Stimulated activated CD8-positive, alpha-beta memory T cell treated with anti-CD3 and anti-CD28 coated beads, Interleukin-15, amount 100 ng/mL, for 48 hours (primary cell): ENCODE measurements around the gene B3GAT3.
A peak's percentile ranks its signal among the peaks of the same experiment; 100 is the strongest.
"Not testable (repeated sequence)": the region's sequence is repeated elsewhere in the genome, so short reads cannot be mapped to it uniquely, and the experiment has no call there.

Experiments
- DNase-seq, 2 donors: peaks; one replicate each; pipeline ENCODE4 v3.0.0-alpha.2; 2020; ENCODE audit warnings: low read depth in 2 of 2

B3GAT3 gene

GRCh38 chr11:62621567-62622470 lies at the start of gene B3GAT3:
TSS of gene B3GAT3 (minus strand) at chr11:62621986. CDS start at chr11:62621947, 39 bp downstream.
- DNase-seq = peak; percentile 98

- DNase-seq = no peak
Measured at GRCh38 chr11:62671236-62671607, 49.4 kb upstream of the B3GAT3 start.

GRCh38 chr11:62669420-62670161 lies 47.8 kb upstream of the B3GAT3 start:
- DNase-seq = no peak

GRCh38 chr11:62667460-62667859 lies 45.7 kb upstream of the B3GAT3 start:
- DNase-seq = no peak

DNA sequence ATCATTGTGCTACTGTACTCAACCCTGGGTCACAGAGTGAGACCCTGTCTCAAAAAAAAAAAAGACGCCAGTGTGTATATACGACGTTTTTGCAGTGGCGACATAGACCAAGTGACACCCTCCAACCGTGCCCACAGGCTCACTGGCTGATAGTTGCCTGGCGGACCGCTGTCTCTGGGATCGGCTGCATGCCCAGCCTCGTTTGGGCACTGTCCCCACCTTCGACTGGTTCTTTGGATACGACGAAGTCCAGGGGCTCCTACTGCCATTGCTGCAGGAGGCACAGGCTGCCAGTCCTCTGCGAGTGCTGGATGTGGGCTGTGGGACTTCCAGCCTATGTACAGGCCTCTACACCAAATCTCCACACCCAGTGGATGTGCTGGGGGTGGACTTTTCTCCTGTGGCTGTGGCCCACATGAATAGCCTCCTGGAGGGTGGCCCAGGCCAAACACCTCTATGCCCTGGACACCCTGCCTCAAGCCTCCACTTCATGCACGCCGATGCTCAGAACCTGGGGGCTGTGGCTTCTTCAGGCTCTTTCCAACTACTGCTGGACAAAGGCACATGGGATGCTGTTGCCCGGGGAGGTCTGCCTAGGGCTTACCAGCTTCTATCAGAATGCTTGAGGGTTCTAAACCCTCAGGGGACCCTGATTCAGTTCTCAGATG lies 44.6 kb upstream of the B3GAT3 start:
- DNase-seq = no peak

DNA sequence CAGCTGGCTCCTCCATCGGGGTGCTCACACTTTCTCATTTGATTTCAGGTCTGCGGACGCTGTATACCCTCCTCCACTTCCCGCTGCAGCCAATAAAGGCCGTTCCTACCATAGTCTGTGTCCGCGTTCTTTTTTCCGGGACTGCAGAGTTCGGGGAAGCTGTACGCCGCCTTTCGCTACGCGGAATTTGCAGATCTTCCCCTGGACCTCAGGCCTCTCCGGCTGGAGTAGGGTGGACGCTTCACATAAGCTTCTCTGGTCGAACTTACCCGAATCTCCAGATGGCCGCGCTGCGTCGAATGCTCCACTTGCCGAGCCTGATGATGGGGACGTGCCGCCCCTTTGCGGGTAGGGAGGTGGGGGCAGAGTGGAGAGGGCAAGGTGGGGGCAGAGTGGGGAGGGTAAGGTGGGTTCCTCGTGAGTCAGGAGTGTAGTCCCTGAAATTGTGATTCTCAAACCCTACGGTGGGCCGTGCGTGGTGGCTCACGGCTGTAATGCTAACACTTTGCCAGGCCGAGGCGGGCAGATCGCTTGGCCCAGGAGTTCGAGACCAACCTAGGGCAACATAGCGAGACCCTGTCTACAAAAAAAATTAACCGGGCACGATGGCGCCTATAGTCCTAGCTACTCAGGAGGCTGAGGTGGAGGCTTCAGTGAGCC lies 43.9 kb upstream of the B3GAT3 start:
- peak in 1 of 2 donors; percentile 53 for DNase-seq

- peak; percentile 92 to 93 for DNase-seq
Measured at GRCh38 chr11:62665075-62665598, 43.4 kb upstream of the B3GAT3 start, which contains the start of the genes C11orf98 and CSKMT. TSS of gene C11orf98 (minus strand) at chr11:62665210. CDS start at chr11:62665169, 41 bp downstream. TSS of gene CSKMT (plus strand) at chr11:62665312. CDS start at chr11:62665880, 568 bp downstream.

GRCh38 chr11:62664405-62665074 lies 42.8 kb upstream of the B3GAT3 start:
- peak in 1 of 2 donors; percentile 42 for DNase-seq

DNA sequence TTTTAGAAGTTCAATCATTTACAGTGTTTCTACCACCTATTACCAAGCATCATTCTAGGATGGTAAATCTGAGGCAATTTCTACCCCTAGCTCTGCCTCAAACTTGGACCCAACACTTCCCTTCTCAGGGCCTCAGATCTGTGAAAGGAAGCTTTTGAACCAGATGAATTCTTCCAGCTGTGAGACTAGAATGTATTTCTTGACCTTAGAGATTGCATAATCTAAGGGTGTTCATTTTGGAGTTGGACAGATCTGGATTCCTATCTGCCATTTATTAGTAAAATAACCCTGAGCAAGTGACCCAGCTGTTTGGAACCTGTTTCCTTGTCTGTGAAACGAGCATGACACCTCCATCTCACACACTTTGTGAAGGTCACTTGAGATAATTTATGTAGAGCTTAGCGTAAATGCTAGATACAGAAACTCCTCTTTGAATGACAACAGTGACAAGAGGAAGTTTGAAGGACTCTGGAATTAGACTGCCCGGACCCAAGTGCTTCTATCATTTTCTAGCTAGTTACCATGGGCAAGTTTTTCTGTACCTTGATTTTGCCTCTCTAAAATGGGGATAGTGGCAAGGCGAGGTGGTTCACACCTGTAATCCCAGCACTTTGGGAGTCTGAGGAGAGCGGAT lies 35.1 kb upstream of the B3GAT3 start:
- no peak for DNase-seq

- no peak for DNase-seq
Measured at GRCh38 chr11:62654297-62654696, 32.5 kb upstream of the B3GAT3 start.

- no peak for DNase-seq
Measured at GRCh38 chr11:62652161-62653006, 30.6 kb upstream of the B3GAT3 start.

- DNase-seq = not testable (repeated sequence)
Measured at GRCh38 chr11:62650283-62650682, 28.5 kb upstream of the B3GAT3 start.

DNA sequence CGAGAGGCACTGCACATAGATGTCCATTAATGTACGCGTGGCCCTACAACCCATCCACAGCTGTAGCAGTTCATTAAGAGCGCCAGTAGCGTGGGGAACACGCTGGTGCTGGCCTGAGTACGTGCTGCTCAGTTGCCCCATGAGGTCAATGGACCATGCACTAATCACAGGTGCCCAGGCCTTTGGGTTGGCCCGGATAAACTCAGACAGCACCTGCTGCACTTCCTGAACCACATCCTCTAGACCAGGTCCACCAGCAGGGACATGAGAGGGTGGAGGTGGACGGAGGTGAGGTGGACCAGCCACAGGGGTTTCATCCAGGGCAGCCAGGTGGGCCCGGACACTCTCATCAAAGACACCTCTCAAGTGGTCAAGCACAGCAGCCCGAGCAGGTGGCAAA lies 27.7 kb upstream of the B3GAT3 start:
- DNase-seq = no peak

DNA sequence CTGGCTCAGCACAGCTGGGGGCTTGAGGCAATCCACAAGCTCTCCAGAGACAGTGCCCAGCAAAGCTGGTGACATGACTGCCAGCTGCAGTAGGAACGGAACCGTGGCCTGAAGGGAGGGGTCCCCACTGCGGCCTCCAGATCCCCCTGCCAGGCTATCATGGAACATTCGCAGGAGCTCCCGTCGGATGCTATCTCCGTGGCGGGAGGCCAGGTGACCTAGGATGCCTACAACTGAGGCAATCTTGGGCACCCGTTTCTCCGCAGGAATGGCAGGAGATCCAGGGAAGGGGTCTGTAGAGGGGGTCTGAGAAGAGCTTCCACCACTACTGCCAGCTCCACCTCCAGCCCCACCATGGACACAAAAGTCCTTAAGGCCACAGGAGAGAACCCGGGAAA lies 27.2 kb upstream of the B3GAT3 start:
- DNase-seq = no peak

DNA sequence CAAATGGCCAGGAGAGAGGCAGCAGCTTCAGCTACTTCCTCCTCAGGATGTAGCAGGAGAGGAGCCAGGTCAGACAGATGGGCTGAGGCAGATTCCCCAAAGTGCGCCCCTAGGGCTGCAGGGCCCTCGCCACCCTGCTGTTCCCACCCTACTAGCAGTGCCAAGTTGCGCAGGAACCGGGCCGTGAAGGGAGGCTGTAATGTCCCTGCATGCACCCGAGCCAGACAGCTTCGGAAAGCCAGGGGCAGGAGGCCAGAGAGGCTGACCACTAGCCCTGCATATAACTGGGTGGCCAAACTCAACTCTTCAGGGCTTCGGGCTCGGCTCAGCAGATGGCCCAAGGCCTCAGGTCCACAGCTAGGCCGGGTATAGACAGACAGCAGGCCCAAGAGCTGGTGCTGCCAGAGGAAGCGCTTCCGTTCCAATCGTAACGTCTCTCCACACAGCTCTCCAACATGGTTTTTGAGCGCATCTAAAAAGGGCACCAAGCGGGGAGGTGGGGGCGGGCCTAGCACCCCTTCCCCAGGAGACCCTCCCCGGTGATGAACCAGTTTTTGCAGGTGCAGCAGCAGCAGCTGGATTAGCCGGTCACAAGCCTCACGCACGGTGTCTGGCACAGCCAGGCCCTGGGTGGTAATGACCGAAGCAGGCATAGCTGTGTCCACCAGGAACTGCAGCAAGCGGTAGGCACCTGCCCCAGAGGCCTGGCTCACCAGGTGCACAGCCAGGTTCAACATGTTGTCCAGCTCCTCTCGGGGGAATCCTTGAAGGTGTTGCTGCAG lies 26.6 kb upstream of the B3GAT3 start:
- no peak for DNase-seq

DNA sequence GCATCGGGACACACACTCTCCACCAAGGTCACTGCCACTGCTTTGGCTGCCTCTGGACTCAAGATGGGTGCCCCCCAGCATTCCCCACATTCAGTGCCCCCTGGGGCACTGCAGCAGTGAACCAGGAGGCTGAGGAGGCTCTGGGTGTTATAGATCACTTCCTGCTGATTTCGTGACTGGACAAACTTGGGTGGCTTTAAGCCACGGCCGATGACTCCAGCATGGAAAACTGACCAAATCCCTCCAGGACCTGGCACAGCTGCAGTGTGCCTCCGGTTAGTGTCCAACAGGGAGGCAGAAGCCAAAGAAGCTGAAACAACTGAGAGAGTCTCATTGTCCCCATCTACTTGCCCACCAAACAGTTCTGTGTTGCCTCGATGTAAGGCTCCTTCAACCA lies 25.8 kb upstream of the B3GAT3 start:
- no peak for DNase-seq

DNA sequence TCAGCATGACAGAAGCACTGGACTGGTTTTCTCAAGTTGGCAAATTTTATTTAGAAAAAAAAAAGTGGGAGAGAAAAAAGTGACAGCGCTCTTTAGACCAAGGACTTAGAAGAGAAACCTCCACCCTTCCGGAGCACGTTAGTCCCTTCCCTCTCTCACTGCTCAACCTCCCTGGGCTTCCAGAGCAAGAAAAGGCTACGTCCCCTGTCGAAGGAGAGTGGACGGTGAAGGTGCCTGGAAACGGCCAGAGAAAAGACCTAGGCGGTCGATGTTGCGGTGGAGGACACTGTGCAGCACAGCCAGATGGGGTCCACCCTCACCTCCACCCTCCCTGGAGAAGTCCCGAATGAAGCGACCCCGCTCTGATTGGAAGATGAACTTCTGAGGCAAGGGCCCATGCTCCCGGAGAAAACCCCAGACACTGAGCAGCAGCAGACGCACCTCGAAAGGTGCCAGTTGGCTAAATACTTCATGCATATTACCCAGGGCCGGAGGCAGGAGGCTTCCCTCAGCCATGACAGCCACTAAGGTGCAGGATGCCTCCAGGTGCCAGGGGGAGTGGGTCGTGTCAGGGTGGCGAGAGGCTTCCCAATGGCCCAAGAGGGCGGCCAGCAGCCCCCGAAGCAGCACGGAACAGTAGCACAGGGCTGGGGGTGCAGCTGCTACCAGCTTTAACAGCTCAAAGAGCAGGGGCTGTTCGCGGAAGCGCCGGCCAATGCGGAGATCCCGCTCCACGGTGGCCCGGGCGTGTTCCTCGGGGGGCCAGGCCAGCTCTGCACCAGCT lies 25.2 kb upstream of the B3GAT3 start:
- DNase-seq = no peak
